Smooth muscle cell of the pulmonary artery (primary cell): ENCODE measurements around the gene CHKA. TPM values are rescaled to one million over a fixed set of nuclear protein-coding genes. Genes with fewer than 3 reads are reported as not detected.

Source experiments
- total RNA-seq: library from RNA; depleted of rRNA; stranded (reverse); fragments of >200 nt; gene quantifications from 2 replicates; pipeline ENCODE4 v1.2.3, GENCODE V29; 2014

Gene CHKA
- total RNA-seq: 8.1 and 12.8 TPM in 2 replicates

GRCh38 chr11:68121067-68121899, at the start of gene CHKA:
TSS of gene CHKA (minus strand) at chr11:68121388. CDS start at chr11:68121177, 211 bp downstream.

DNA sequence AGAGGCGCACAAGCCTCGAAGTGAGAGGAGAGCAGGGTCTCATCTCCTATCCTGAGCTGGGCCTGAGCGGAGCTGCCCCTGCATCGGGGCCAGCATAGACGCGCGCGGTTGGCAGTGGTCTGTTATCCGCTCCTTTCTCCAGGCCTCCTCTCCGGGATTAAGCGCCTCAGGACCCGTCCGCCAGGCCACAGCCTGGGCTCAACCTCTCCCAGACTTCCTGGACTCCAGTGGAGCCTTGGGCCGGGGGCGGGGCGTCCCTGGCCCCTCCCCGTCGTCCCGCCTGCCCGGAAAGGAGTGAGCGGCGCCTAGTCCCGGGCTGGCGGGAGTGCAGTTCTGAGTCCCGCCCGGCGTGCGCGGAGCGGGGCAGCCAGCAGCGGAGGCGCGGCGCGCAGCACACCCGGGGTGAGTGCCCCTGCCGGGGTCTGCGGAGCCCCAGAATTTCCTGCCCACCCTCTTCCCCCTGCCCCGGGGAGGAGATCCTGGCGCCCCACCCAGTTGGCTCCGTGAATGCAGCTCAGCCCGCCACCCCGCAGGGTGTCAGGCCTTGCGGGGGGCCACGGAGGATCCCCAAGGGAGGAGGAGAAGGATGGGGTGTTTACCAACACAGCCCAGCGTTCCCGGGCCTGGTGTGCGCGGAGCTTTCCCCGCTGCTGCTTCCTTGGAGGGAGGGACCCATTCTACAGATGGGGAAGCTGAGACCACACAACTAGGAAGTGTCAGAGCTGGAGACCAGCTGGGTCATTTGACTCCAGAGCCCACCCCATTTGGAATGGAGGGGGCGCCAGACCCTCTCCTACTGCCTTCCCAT, 82.3 kb downstream of the CHKA start, which contains the start of gene TCIRG1:
TCIRG1 (plus strand) TSS at position 308 of the 808 bp plus-strand sequence. CDS start 2,247 bp downstream, outside the sequence.

DNA sequence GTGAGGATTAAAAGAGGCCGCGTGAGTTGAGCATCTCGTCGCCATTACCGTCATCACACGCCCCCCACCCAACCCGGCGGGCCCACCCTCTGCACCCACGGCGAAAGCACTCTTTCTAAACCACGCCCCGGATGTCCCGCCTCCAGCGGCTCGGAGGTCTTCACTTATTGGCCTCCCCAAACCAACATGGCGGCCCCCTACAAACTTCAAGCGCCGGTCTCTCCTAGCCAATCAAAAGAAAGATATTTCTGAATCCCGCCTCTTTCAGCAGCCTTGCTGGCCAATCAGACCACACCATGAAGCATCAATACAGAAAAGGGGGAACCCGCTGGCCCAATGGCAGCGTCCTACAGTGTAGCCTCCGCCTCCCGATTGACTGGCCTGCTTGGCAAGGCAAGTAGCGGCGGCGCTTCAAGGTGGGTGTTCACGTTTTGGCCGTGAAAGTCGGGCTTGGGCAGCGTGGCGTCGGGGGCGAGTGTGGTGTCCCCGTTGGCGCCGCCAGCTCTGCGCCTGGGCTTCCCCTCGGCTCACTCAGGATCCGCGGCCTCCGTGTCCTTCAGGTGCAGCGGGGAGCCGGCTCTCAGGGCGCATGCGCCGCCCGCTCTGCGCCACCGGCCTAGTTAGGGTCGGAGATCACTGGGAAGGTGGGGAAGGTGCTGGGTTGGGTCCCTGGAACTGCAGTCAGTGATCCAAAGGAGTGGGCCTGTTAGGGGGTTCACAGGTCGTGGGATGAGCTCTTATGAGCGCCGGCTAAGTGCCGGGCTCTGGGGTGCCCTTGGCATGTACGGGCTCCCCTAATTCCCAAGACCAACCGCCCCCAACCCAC, 90.7 kb downstream of the CHKA start, which contains the start of gene NDUFS8:
NDUFS8 (plus strand) TSS at position 364 of the 826 bp plus-strand sequence. CDS start 1,471 bp downstream, outside the sequence.

GRCh38 chr11:68010090-68011041, 110.8 kb downstream of the CHKA start, which contains the start of gene ALDH3B1:
TSS of gene ALDH3B1 (plus strand) at chr11:68010327. CDS start at chr11:68015298, 4,971 bp downstream.

GRCh38 chr11:68003846-68004550, 117.2 kb downstream of the CHKA start, which contains the start of gene UNC93B1:
TSS of gene UNC93B1 (minus strand) at chr11:68004097. CDS start at chr11:68004043, 54 bp downstream.

Other genes with a start within 250 kb of the CHKA start
- 27.1 and 31.8 TPM in 2 replicates for gene UNC93B1, start 117.3 kb downstream of the CHKA start, total RNA-seq
- gene ALDH3B1, start 111.1 kb downstream of the CHKA start, total RNA-seq: 25.6 and 27.6 TPM in 2 replicates
- 81.6 and 115 TPM in 2 replicates for gene NDUFS8, start 90.7 kb downstream of the CHKA start, total RNA-seq
- gene TCIRG1, start 82.4 kb downstream of the CHKA start, total RNA-seq: 75.5 and 88.4 TPM in 2 replicates
- gene KMT5B, start 91.9 kb upstream of the CHKA start, total RNA-seq: 20.3 and 25.7 TPM in 2 replicates
- gene C11orf24, start 150.6 kb upstream of the CHKA start, total RNA-seq: 64.8 and 65.6 TPM in 2 replicates
- 110 and 164 TPM in 2 replicates for gene LRP5, start 191.2 kb upstream of the CHKA start, total RNA-seq